ENCODE measurements around the gene RGS17. TPM values are rescaled to one million over a fixed set of nuclear protein-coding genes. Genes with fewer than 3 reads are reported as not detected.

RGS17 gene
- total RNA-seq, 1 experiment from 2014 or later: 3.2 TPM

DNA sequence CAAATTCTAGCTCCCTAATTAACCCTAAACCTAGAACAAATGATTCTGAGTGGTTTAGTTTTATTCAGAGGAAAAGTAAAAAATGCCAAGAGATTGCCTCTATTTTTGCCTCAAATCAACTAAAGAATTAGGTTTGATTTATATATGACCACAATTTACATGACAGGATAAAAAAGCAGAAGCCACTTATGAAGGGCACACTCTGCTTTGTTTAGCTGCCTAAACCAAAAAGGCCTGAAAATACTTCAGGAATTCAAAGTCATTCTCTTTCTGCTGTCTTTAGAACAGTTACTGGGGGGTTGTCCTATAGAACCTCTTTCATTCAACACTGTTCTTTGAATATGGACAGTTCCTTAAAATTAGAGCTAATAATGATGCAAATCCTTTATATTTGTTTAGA, 153.5 kb downstream of the RGS17 start:
- H2BK20ac ChIP-seq (ENCODE audit: low read depth, low read length, poor library complexity, severe bottlenecking): no peak overlapping the region
- H2BK12ac ChIP-seq (ENCODE audit: insufficient read length, low read depth, low read length): no peak overlapping the region
- no peak overlapping the region for H4K91ac ChIP-seq (ENCODE audit: insufficient read length, low read depth, low read length)
- H3K27me3 Mint-ChIP-seq (ENCODE audit: low read depth): no peaks in the 10 kb centered on the region
- no peak overlapping the region for H3T11ph ChIP-seq (ENCODE audit: low read length)
- peaks cover 64% of the 10 kb centered on the region for H3K79me2 ChIP-seq (ENCODE audit: insufficient read depth, low read length)
- DNase-seq: no peak
- no peak overlapping the region for H2BK5ac ChIP-seq (ENCODE audit: insufficient read length, low read length)
- no peak overlapping the region for H3K4ac ChIP-seq (ENCODE audit: low read depth, low read length)
- H2BK15ac ChIP-seq (ENCODE audit: low read depth, low read length): no peak overlapping the region
- peak overlapping the region in 1 of 3 experiments; percentile 44; a peak in 1 of 7 replicates for H3K27ac Mint-ChIP-seq
- no peak overlapping the region for H2AK5ac ChIP-seq (ENCODE audit: insufficient read length, low read length)
- H3K9me3 ChIP-seq (ENCODE audit: control insufficient read depth, low read depth, low read length): no peaks in the 10 kb centered on the region
- no peak overlapping the region for H3K23ac ChIP-seq (ENCODE audit: insufficient read length, low read depth, low read length)
- H3K18ac ChIP-seq (ENCODE audit: insufficient read length, low read depth, low read length): no peak overlapping the region
- H3K27me3 ChIP-seq (ENCODE audit: insufficient read depth, low read length): no peaks in the 10 kb centered on the region
- no peak overlapping the region for H3K27ac ChIP-seq (ENCODE audit: insufficient read length, low read depth, low read length)
- TF ChIP-seq, protein P1, sequence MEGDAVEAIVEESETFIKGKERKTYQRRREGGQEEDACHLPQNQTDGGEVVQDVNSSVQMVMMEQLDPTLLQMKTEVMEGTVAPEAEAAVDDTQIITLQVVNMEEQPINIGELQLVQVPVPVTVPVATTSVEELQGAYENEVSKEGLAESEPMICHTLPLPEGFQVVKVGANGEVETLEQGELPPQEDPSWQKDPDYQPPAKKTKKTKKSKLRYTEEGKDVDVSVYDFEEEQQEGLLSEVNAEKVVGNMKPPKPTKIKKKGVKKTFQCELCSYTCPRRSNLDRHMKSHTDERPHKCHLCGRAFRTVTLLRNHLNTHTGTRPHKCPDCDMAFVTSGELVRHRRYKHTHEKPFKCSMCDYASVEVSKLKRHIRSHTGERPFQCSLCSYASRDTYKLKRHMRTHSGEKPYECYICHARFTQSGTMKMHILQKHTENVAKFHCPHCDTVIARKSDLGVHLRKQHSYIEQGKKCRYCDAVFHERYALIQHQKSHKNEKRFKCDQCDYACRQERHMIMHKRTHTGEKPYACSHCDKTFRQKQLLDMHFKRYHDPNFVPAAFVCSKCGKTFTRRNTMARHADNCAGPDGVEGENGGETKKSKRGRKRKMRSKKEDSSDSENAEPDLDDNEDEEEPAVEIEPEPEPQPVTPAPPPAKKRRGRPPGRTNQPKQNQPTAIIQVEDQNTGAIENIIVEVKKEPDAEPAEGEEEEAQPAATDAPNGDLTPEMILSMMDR (conservative IDR thresholded peaks at IDR 0.05): no peak
- H4K5ac ChIP-seq (ENCODE audit: insufficient read length, low read depth, low read length): no peak overlapping the region
- H3K4me1 Mint-ChIP-seq: peaks cover 50 to 52% of the 10 kb centered on the region in 2 experiments
- H3K9me3 Mint-ChIP-seq: no peaks in the 10 kb centered on the region
- no peak overlapping the region for H3K4me2 ChIP-seq (ENCODE audit: insufficient read depth, insufficient read length, low read length)
- H3K79me1 ChIP-seq (ENCODE audit: insufficient read depth, low read depth, low read length, poor library complexity, severe bottlenecking): peaks cover 4% of the 10 kb centered on the region
- no peak overlapping the region for H2AFZ ChIP-seq (ENCODE audit: low read length)
- H2BK120ac ChIP-seq (ENCODE audit: low read depth, low read length, poor library complexity, severe bottlenecking): no peak overlapping the region
- no peak overlapping the region for H3K56ac ChIP-seq (ENCODE audit: insufficient read length, low read depth, low read length)
- no peak overlapping the region for H3K9ac ChIP-seq (ENCODE audit: extremely low read depth, insufficient read length, low read length)
- H4K20me1 ChIP-seq (ENCODE audit: control insufficient read depth, insufficient read depth, insufficient read length): no peaks in the 10 kb centered on the region
- H3K14ac ChIP-seq (ENCODE audit: insufficient read depth, low read length): no peak overlapping the region
- no peak overlapping the region for H4K8ac ChIP-seq (replicated peaks; ENCODE audit: insufficient read length, low read depth, low read length)
- no peaks in the 10 kb centered on the region; the same call in 1 of the 2 replicates for H3K4me1 ChIP-seq (ENCODE audit: insufficient read depth, low read length)
- H3K4me3 Mint-ChIP-seq: peak overlapping the region in 1 of 2 experiments; percentile 35; a peak in 1 of 5 replicates
- H3K23me2 ChIP-seq (ENCODE audit: insufficient read length, low read depth, low read length, poor library complexity, severe bottlenecking): peaks cover 3% of the 10 kb centered on the region
- H3K36me3 Mint-ChIP-seq (ENCODE audit: insufficient read depth in 1 of 3, low read depth in 3 of 3): peaks cover 44 to 63% (median 49%) of the 10 kb centered on the region in 3 experiments; a peak in 6 of 7 replicates
